Measurements from ENCODE around the gene POP4. TPM values are rescaled to one million over a fixed set of nuclear protein-coding genes. Genes with fewer than 3 reads are reported as not detected.

POP4 gene
- total RNA-seq, 2 experiments from 2014 or later, result 102 to 103 TPM

DNA sequence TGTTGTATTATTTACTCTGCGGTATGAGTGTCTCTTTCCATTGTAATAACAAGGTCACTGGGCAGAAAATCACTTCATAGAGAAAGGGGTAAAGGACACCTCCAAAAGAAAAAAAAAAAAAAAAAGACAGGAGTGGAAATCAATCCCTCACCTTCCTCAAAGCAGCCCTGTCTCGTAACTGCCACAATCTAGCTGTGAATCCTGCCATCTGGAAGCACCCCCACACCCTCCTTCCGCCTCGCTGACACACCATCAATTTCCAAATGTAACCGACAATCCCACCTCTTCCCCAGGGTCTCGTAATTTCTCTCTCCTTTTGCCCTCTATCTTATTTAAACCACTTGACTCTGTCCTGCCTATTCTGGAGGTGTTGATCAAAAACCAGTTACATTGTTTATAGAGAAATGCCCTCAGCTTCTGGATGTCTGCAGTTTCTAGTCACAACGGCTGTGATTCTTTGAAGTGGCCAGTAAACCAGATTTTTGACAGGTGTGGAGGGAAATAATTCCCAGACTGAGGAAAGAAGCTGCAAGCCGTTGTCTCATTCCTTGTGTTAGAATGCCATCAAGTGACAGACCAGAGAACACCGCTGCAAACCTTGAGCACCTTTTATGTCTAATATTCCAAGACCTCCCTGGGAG is 9.1 kb upstream of the POP4 start:
- Mint-ChIP-seq H3K27ac (no peak overlapping the region), H3K27me3 (peaks cover 23% of the 10 kb centered on the region), H3K4me3 (no peak overlapping the region), H3K36me3 (no peaks in the 10 kb centered on the region), H3K9me3 (no peaks in the 10 kb centered on the region), H3K4me1 (ENCODE audit: low read depth) (no peaks in the 10 kb centered on the region)
- ChIA-PET CTCF (interaction anchor here (0.7 to 3.0 kb wide), 5 partner anchors 9 to 129 kb away, joined by 3 to 13 read pairs (median 4); no protein-coding TSS in a partner anchor), POLR2A (interaction anchor here (0.8 kb wide), 1 partner anchor 9 kb away, joined by 3 read pairs; the partner anchor contains the start of gene POP4)
- no peak for DNase-seq
- intact Hi-C loops (cut with micrococcal nuclease), result no loop called here

DNA sequence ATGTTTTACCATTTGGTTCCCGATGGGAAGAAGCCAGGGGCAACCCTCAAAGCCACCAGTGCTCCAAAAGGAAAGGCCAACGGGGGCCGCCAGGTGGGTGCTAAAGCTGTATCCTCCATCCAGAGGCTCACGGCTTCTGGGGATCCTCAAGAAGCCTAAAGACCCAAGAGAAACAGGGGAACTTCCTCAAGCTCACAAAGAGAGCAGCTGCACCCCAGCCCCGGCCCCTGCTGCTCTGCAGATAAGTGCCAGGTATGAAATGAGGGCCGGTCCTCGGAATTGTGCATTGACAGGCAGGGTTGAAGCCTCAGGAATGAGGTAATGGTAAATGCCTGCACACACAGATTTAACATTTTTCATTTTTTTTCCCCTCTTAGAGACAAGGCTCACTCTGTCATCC is 8.0 kb upstream of the POP4 start:
- POLR2A ChIA-PET, result no interaction called here
- Mint-ChIP-seq H3K4me1 (ENCODE audit: low read depth) (no peaks in the 10 kb centered on the region), H3K36me3 (no peaks in the 10 kb centered on the region), H3K27ac (no peak overlapping the region), H3K27me3 (peaks cover 20% of the 10 kb centered on the region), H3K9me3 (no peaks in the 10 kb centered on the region), H3K4me3 (no peak overlapping the region)
- DNase-seq, result no peak
- intact Hi-C loops (cut with micrococcal nuclease), result no loop called here
- CTCF ChIA-PET, result interaction anchor here (3.0 kb wide), 1 partner anchor 12 kb away, joined by 13 read pairs; no protein-coding TSS in a partner anchor

DNA sequence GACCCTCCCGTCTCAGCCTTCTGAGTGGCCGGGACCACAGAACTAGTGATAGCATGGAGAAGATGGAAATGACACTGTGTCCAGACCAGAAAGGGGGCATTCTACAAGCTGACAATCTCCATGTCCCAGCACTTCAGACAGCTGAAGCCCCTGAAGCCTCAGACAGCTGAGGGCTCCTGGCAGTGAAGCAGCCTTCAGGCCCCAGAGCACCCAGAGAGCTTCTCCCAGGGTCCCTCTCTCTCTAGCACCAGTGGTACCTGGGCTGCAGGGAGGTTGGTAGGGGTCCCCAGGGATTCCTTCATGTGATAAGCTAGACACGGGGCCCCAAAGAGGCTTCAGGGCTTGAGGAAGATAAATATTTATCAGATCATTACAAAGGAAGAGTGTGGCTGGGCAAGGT is 7.6 kb upstream of the POP4 start:
- no peaks in the 10 kb centered on the region for H3K36me3 Mint-ChIP-seq
- DNase-seq, result no peak
- ChIA-PET CTCF (interaction anchor here (3.0 kb wide), 1 partner anchor 12 kb away, joined by 13 read pairs; no protein-coding TSS in a partner anchor), POLR2A (no interaction called here)
- intact Hi-C loops (cut with micrococcal nuclease), result no loop called here
- no peaks in the 10 kb centered on the region for H3K9me3 Mint-ChIP-seq
- H3K27ac Mint-ChIP-seq, result no peak overlapping the region
- H3K4me1 Mint-ChIP-seq (ENCODE audit: low read depth), result no peaks in the 10 kb centered on the region
- peaks cover 18% of the 10 kb centered on the region for H3K27me3 Mint-ChIP-seq
- no peak overlapping the region for H3K4me3 Mint-ChIP-seq

DNA sequence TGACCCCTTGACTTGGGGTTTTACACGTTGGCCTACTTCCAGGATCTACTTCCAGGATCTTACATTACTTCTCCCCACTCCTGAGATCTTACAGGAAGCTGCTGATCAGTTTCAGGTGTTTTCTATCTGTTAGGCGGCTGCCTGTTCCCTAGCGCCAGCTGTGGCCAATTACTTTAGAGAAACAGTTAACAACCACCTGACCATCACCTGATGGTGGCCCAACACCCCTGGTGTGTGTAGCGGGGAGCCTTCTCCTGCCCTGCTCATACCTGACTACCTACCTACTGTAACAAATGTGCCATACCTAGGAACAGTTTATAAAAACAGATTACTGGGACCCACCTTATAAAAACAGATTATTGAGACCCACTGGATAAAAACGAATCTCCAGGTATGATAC is 2.8 kb upstream of the POP4 start:
- DNase-seq, result no peak
- CTCF ChIA-PET, result no interaction called here
- Mint-ChIP-seq H3K4me3 (no peak overlapping the region), H3K36me3 (peaks cover 2% of the 10 kb centered on the region), H3K27ac (no peak overlapping the region), H3K4me1 (ENCODE audit: low read depth) (peaks cover 14% of the 10 kb centered on the region), H3K27me3 (peaks cover under 1% of the 10 kb centered on the region), H3K9me3 (no peaks in the 10 kb centered on the region)
- POLR2A ChIA-PET, result no interaction called here
- intact Hi-C loops (cut with micrococcal nuclease), result no loop called here

DNA sequence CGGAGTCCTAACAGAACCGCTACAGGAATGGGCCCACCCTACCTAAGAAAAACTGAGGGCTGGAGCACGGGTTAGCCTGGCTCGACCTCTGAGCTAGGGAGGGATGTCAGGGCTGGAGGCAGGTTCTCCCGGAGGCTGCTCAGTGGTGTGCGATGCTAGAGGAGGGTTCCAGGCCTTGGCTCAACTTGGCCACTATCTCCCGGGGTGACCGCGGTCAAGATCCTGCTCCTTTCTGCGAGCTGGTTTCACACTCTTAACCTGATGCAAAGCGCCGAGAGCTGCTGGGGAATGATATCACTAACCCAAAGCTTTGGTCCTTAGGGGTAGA is 301 bp downstream of the POP4 start:
- peaks cover 13% of the 10 kb centered on the region for H3K36me3 Mint-ChIP-seq
- no peak for DNase-seq
- no peaks in the 10 kb centered on the region for H3K9me3 Mint-ChIP-seq
- H3K27ac Mint-ChIP-seq, result peak overlapping the region; percentile 100
- intact Hi-C loops (cut with micrococcal nuclease), result loop anchor here (1.0 to 5.0 kb wide), 6 partner anchors 30 to 393 kb away; partner anchors contain the start of genes UQCRFS1 and URI1
- ChIA-PET POLR2A (interaction anchor here (0.6 to 5.2 kb wide), 23 partner anchors 9 to 336 kb away, joined by 3 to 46 read pairs (median 6); partner anchors contain the start of genes C19orf12, PLEKHF1 and URI1), CTCF (interaction anchor here (1.0 to 7.3 kb wide), 14 partner anchors 14 to 124 kb away, joined by 3 to 192 read pairs (median 8); partner anchors contain the start of genes C19orf12 and PLEKHF1)
- H3K4me1 Mint-ChIP-seq (ENCODE audit: low read depth), result peaks cover 23% of the 10 kb centered on the region
- H3K27me3 Mint-ChIP-seq, result no peaks in the 10 kb centered on the region
- H3K4me3 Mint-ChIP-seq, result peak overlapping the region; percentile 95

DNA sequence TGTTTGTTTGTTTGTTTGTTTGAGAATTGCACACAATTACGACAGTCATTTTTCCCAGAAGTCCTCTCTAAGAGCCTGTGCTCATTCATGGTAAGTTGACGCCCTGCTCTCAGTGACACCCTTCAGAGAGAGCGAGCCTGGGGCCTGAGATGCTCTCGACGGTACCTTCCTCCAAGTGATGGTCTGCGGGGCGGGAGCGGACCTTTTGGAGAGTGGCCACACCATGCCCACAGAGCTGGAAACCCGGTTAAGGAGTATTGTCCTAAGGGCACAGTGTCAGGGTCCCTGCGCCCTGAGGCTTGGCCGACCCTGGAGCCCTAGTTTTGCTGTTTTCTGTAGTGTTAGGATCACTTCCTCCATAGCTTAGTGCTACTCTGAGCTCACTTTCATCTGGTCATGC is 3.6 kb downstream of the POP4 start:
- POLR2A ChIA-PET, result interaction anchor here (1.2 to 2.4 kb wide), 2 partner anchors 68 to 106 kb away, joined by 3 to 15 read pairs; partner anchors contain the start of gene C19orf12
- Mint-ChIP-seq H3K27me3 (no peaks in the 10 kb centered on the region), H3K36me3 (peaks cover 33% of the 10 kb centered on the region), H3K4me1 (ENCODE audit: low read depth) (peaks cover 20% of the 10 kb centered on the region), H3K27ac (no peak overlapping the region), H3K9me3 (no peaks in the 10 kb centered on the region), H3K4me3 (no peak overlapping the region)
- CTCF ChIA-PET, result interaction anchor here (0.7 to 7.3 kb wide), 23 partner anchors 9 to 711 kb away, joined by 3 to 192 read pairs (median 8); partner anchors contain the start of genes C19orf12 and PLEKHF1
- no peak for DNase-seq
- intact Hi-C loops (cut with micrococcal nuclease), result loop anchor here (1.0 to 5.0 kb wide), 5 partner anchors 59 to 333 kb away; partner anchors contain the start of gene URI1

DNA sequence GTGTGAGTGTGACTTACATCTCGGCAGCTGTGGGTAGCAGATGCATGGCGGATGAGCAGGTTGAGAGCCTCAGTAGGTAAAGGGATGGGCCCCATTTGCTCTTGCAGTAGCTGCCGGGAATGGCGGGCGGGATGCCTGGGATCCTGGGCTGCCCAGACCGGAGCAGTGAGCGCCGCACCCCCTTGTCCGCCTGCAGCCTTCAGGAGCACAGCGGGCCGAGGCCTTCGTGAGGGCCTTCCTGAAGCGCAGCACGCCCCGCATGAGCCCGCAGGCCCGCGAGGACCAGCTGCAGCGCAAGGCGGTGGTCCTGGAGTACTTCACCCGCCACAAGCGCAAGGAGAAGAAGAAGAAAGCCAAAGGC is 4.1 kb downstream of the POP4 start:
- intact Hi-C loops (cut with micrococcal nuclease), result loop anchor here (1.0 to 2.0 kb wide), 4 partner anchors 58 to 227 kb away; no protein-coding TSS in a partner anchor
- H3K27me3 Mint-ChIP-seq, result no peaks in the 10 kb centered on the region
- H3K4me1 Mint-ChIP-seq (ENCODE audit: low read depth), result peaks cover 17% of the 10 kb centered on the region
- H3K36me3 Mint-ChIP-seq, result peaks cover 36% of the 10 kb centered on the region
- DNase-seq, result no peak
- H3K4me3 Mint-ChIP-seq, result no peak overlapping the region
- CTCF ChIA-PET, result interaction anchor here (0.6 to 7.3 kb wide), 31 partner anchors 9 to 711 kb away, joined by 3 to 192 read pairs (median 5); partner anchors contain the start of genes C19orf12, PLEKHF1 and URI1
- H3K9me3 Mint-ChIP-seq, result no peaks in the 10 kb centered on the region
- no peak overlapping the region for H3K27ac Mint-ChIP-seq
- POLR2A ChIA-PET, result interaction anchor here (0.6 to 2.4 kb wide), 4 partner anchors 14 to 105 kb away, joined by 3 to 15 read pairs (median 3); partner anchors contain the start of gene C19orf12

DNA sequence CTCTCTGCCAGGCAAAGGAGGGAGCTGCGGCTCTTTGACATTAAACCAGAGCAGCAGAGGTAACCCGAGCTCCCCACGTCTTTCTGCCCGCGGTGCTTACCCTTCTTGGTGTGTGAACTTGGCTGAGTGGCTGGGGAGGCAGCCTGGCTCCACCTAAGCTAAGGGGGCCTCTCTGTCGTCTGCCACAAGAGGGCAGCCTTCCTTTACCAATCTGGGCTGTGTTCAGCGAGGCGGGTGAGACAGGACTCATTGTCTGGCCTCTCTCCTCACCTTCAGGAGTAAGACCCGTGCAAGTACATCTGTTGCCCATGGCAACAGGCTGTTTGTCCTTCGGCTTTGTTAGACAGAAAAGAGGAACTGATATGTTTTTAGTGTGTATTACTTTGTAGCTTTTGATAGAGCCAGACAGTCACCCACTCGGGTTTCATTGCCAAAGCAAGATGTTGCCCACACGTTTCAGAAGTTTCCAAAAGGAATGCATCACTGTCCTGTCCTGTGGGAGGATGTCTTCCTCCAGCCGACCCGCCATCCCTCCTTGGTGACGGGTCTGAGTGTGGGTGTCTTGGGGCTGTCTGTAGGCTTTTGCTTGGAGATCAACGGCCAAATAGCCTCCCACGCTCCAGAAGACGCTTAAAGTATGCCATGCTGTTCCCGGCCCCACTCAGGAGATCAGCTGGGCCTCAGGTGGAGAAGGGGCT is 4.6 kb downstream of the POP4 start:
- no peaks in the 10 kb centered on the region for H3K9me3 Mint-ChIP-seq
- ChIA-PET POLR2A (interaction anchor here (0.6 to 2.4 kb wide), 9 partner anchors 12 to 105 kb away, joined by 3 to 15 read pairs (median 3); partner anchors contain the start of gene C19orf12), CTCF (interaction anchor here (0.6 to 7.3 kb wide), 35 partner anchors 10 to 712 kb away, joined by 3 to 192 read pairs (median 4); partner anchors contain the start of genes C19orf12, PLEKHF1 and URI1)
- H3K4me3 Mint-ChIP-seq, result no peak overlapping the region
- DNase-seq, result peak; percentile 89
- H3K36me3 Mint-ChIP-seq, result peaks cover 38% of the 10 kb centered on the region
- peak overlapping the region; percentile 64 for H3K27ac Mint-ChIP-seq
- peaks cover 17% of the 10 kb centered on the region for H3K4me1 Mint-ChIP-seq (ENCODE audit: low read depth)
- H3K27me3 Mint-ChIP-seq, result no peaks in the 10 kb centered on the region
- intact Hi-C loops (cut with micrococcal nuclease), result loop anchor here (1.0 to 2.0 kb wide), 4 partner anchors 58 to 226 kb away; no protein-coding TSS in a partner anchor

DNA sequence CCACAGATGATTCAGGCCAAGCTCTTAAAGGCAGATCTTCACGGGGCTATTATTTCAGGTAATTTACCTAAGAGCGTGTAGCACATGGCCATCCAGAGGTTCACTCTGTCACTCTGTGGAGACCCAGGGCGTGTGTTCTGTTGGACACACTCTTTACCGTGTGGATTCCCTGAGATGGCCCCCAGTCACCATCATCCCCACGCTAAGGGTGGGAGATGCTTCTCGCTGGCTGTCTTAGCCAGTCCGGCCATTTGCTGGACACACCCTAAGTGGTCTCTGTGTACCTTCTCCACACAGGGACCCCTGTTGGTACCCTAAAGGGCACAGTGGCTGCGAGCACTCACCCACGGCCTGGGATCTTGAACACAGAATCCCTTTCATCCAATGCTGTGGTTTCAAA is 6.0 kb downstream of the POP4 start:
- CTCF ChIA-PET, result interaction anchor here (0.8 to 7.3 kb wide), 9 partner anchors 10 to 102 kb away, joined by 3 to 192 read pairs (median 45); partner anchors contain the start of genes C19orf12 and PLEKHF1
- peaks cover 11% of the 10 kb centered on the region for H3K4me1 Mint-ChIP-seq (ENCODE audit: low read depth)
- H3K27me3 Mint-ChIP-seq, result no peaks in the 10 kb centered on the region
- H3K36me3 Mint-ChIP-seq, result peaks cover 38% of the 10 kb centered on the region
- DNase-seq, result no peak
- POLR2A ChIA-PET, result interaction anchor here (0.9 to 1.4 kb wide), 4 partner anchors 10 to 101 kb away, joined by 3 to 4 read pairs (median 4); no protein-coding TSS in a partner anchor
- no peak overlapping the region for H3K4me3 Mint-ChIP-seq
- no peaks in the 10 kb centered on the region for H3K9me3 Mint-ChIP-seq
- intact Hi-C loops (cut with micrococcal nuclease), result no loop called here
- H3K27ac Mint-ChIP-seq, result no peak overlapping the region

DNA sequence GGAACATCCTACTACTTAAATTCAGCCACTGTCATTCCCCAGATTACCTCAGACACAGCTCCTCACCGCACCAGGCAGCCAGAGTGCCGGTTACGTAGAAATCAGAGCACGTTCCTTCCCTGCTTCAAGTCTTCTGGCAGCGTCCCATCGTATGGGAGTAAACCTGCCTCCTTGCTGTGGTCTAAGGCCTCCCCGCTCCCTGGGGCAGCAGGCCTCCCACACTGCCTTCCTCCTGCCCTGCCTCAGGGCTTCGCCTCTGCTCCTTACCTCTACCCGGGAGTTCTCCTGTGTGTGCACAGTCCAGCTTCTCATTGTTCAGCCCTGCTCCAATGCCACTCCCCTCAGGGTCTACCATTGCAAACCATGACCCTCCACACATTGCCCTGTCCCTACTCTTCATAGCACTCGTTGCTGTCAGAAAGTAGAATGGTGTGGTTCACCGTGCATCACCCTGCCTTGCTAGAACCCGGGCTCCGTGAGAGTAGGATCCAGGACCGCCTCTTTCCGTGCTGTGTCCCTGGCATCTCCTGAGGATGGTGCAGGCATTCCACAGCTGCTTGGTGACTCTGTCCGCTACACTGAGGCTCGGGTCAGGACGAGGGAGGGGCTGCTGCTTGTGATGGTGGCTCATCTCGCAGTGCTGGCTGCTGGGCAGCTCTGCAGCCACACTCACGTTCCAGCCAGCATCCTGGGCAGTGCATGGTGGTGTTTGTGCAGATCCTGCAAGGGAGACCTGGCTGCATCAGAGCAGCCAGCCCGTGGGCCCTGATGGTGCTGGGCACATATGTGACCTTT is 6.9 kb downstream of the POP4 start:
- intact Hi-C loops (cut with micrococcal nuclease), result no loop called here
- Mint-ChIP-seq H3K4me3 (no peak overlapping the region), H3K9me3 (no peaks in the 10 kb centered on the region), H3K27me3 (no peaks in the 10 kb centered on the region), H3K4me1 (ENCODE audit: low read depth) (peaks cover 9% of the 10 kb centered on the region), H3K36me3 (peaks cover 38% of the 10 kb centered on the region), H3K27ac (no peak overlapping the region)
- ChIA-PET POLR2A (no interaction called here), CTCF (interaction anchor here (4.2 to 5.2 kb wide), 2 partner anchors 60 to 78 kb away, joined by 45 to 130 read pairs; no protein-coding TSS in a partner anchor)
- DNase-seq, result no peak

DNA sequence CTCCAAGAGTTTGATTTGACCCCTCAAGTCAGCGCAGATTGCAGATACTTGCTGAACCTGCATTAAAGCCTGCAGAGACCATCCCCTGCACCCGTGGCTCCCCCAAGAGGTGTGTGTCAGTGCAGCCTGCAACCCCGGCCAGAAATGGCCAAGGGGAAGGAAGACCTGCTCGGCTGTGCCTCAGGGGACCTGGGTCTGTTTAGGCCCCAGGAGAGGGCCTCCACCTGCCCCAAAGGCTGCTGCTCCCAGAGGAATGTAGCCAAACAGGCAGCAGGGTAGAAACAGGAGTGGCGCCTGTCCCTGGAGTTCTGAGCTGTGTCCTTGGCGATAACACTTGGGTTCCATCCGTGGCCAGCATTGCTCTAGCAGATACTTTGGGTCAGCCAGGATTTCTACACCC is 8.0 kb downstream of the POP4 start:
- POLR2A ChIA-PET, result no interaction called here

More for the DNA sequence above, 8.0 kb downstream of the POP4 start:
- H3K9me3 Mint-ChIP-seq, result no peaks in the 10 kb centered on the region
- no peaks in the 10 kb centered on the region for H3K27me3 Mint-ChIP-seq
- no peak for DNase-seq
- CTCF ChIA-PET, result interaction anchor here (1.0 to 5.2 kb wide), 4 partner anchors 77 to 102 kb away, joined by 3 to 130 read pairs (median 8); no protein-coding TSS in a partner anchor
- no peak overlapping the region for H3K27ac Mint-ChIP-seq
- no peak overlapping the region for H3K4me3 Mint-ChIP-seq
- peaks cover 38% of the 10 kb centered on the region for H3K36me3 Mint-ChIP-seq
- intact Hi-C loops (cut with micrococcal nuclease), result no loop called here
- peaks cover 9% of the 10 kb centered on the region for H3K4me1 Mint-ChIP-seq (ENCODE audit: low read depth)

Measured in activated CD4-positive, alpha-beta memory T cell treated with anti-CD3 and anti-CD28 coated beads for 36 hours (primary cell).